Measurements from ENCODE around the gene PKHD1.

GRCh38 chr6:51608383-51608782 is 479.0 kb downstream of the PKHD1 start:
- TF ChIP-seq CTCF (IDR thresholded peaks at IDR 0.05) (no peak), FOXJ3 (CRISPR knock-in tag; IDR thresholded peaks at IDR 0.05) (no peak), EP300 (IDR thresholded peaks at IDR 0.05; ENCODE audit: borderline replicate concordance in 1 of 2, low read depth in 1 of 2, low read length in 1 of 2) (no peak), JUND (IDR thresholded peaks at IDR 0.05) (no peak), CHD2 (IDR thresholded peaks at IDR 0.05; ENCODE audit: low read length, partially characterized antibody) (no peak), RAD21 (IDR thresholded peaks at IDR 0.05; ENCODE audit: low read length) (no peak), EZH2phosphoT487 (IDR thresholded peaks at IDR 0.05; ENCODE audit: borderline replicate concordance, low read depth) (no peak), FOSL2 (IDR thresholded peaks at IDR 0.05; ENCODE audit: borderline replicate concordance, low read depth) (no peak), SIN3A (IDR thresholded peaks at IDR 0.05; ENCODE audit: borderline replicate concordance, low read depth, low read length) (no peak), FOXM1 (IDR thresholded peaks at IDR 0.05; ENCODE audit: low read depth) (no peak)
- TF ChIP-seq, protein P1, sequence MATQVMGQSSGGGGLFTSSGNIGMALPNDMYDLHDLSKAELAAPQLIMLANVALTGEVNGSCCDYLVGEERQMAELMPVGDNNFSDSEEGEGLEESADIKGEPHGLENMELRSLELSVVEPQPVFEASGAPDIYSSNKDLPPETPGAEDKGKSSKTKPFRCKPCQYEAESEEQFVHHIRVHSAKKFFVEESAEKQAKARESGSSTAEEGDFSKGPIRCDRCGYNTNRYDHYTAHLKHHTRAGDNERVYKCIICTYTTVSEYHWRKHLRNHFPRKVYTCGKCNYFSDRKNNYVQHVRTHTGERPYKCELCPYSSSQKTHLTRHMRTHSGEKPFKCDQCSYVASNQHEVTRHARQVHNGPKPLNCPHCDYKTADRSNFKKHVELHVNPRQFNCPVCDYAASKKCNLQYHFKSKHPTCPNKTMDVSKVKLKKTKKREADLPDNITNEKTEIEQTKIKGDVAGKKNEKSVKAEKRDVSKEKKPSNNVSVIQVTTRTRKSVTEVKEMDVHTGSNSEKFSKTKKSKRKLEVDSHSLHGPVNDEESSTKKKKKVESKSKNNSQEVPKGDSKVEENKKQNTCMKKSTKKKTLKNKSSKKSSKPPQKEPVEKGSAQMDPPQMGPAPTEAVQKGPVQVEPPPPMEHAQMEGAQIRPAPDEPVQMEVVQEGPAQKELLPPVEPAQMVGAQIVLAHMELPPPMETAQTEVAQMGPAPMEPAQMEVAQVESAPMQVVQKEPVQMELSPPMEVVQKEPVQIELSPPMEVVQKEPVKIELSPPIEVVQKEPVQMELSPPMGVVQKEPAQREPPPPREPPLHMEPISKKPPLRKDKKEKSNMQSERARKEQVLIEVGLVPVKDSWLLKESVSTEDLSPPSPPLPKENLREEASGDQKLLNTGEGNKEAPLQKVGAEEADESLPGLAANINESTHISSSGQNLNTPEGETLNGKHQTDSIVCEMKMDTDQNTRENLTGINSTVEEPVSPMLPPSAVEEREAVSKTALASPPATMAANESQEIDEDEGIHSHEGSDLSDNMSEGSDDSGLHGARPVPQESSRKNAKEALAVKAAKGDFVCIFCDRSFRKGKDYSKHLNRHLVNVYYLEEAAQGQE (IDR thresholded peaks at IDR 0.05; ENCODE audit: low read depth, low read length), result no peak

Data from SK-N-SH (cell line).